CD4-positive, alpha-beta T cell treated with Interleukin-1 beta for 1 hour (primary cell): ENCODE measurements around the gene CHCHD3.

Source experiments
- DNase-seq, 2 donors: peaks; one replicate each; pipeline ENCODE4 v3.0.0-alpha.2; 2020 to 2022

Gene CHCHD3

DNA sequence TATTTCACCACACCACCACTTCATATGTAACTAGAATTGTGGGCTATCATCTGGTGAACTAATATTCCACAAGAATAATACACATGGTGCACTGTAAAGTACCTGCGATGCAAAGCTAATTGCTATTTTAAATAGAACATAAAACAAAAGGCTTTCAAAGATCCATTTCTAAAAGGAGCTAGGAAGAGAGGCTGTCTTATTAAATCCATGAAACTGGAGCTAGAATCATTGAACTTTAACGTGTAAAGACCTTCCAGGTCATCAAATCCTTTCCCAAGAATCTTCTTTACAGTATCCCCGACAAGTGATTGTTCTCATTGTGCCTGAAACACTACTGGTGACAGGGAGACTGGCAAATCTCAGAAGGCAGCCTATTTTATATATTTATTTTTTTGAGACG, 224.9 kb downstream of the CHCHD3 start:
- DNase-seq = no peak

DNA sequence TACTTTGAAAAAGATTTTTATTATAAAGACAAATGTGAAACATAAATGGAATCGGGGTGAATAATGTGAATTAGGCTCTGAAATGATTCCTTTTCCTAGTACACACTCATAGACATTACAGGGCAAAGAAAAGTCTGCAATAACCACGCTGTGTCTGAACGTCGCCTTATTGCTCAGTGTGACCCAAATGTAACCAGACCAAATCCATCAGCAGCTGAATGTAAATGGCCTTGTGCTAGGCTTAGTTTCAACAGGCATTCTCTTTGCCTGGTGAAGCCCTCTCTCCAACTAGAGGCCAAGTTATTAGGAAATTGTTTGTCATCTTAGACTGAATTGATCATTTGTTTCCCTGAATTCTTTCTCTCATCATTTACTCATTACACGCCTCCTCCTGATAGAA, 225.5 kb downstream of the CHCHD3 start:
- no peak for DNase-seq

DNA sequence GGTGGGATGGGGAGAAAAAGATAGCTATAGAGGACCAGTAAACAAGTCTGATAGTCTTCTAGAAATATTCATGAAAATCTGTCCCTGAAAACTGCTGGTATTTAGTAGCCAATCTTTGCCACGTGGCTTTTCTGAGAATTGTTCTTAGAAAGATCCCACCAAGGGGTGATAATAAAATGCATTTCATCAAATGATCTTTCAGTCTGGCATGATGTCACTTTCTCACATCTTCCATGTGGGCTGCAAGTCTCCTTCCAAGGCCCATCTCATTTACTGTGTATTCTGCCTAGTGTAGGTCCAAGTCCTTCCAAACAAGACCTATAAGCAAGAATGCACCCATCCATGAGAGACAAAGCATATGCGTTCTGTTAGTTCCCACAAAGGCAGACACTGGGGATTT, 226.0 kb downstream of the CHCHD3 start:
- DNase-seq = no peak

DNA sequence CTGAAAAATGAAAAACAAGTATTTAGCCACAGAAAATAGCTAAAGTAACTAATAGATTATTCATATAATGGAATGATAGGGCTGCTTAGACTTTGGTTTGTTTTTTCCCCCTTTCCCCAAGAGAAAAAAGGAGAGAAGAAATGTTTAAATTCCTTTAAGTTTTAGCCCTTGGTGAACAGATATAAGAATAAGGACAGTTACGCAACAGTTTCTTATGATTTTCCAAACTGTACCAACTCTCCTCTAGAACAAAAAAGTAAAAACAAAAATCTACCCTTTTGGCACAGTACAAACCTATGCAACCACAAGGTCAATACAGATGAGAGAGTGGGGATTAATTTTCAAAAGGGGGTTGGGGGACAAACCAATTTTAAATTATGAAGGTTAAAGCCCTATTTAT, 227.7 kb downstream of the CHCHD3 start:
- no peak for DNase-seq

DNA sequence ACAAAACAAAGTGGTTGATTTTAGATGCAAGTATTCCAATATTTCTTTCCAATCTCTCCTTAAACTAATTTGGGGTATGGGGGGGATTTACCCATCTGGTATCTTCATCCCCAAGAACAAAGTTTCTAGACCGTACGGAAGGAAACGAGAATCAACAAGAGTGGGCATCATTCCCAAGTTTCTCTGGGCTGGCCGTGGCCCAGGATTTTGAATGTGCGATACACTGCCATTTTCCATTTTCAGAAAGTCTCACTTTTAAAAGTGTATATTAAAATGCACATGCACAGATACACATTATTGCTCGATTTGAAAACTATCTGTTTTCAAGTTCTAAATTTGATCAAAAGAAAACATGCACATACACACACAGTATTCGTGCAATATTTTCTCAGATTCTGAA, 234.5 kb downstream of the CHCHD3 start:
- no peak for DNase-seq

DNA sequence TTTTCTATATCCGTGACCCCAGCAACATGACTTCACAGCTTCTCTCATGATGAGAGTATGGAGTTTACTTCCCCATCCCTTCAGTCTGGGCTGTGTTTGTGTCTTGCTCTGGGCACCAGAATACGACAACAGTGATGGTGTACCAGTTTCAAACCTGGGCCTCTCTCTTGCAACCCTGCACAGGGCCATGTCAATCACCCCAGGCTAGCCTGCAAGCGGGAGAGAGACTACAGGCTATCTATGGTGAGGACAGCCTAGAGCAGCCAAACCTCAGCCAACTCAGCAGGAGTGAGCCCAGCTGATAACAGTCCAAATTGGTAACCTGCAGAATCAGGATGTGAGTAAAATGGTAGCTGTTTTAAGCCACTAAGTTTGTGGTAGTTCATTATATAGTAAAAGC, 235.8 kb downstream of the CHCHD3 start:
- no peak for DNase-seq

DNA sequence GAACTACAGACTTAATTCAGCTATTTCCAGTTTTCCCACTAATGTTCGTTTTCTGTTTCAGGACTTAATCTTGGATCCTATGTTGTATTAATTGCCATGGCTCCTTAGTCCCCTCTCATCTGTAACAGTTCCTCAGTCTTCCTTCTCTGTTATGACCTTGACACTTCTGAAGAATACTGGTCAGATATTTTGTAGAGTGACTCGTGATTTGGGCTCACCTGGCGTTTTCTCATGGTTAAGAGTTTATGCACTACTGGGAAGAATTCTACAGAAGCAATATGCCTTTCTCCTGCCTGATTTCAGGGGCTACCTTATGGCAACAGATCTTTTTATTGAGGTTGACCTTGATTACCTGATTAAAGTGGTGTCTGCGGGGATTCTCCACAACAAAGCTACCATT, 239.4 kb downstream of the CHCHD3 start:
- no peak for DNase-seq

DNA sequence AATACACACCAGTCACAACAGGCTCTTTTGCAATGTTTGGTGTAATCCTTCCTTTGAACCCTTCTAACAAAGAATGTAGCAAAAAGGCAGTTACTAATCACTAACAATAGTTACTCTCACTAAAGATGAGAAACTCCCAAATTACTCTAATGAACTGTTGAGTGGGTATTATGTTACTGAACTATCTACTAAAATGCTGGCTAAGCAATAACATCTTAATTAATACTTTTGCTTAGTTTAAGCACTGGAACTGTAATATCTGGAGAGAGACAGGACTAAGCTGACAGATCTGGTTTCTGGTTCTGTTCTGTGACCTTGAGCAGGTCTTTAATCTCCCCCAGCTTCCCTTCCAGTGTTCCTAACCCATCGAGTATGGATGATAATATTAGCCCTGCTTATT, 241.7 kb downstream of the CHCHD3 start:
- no peak for DNase-seq

DNA sequence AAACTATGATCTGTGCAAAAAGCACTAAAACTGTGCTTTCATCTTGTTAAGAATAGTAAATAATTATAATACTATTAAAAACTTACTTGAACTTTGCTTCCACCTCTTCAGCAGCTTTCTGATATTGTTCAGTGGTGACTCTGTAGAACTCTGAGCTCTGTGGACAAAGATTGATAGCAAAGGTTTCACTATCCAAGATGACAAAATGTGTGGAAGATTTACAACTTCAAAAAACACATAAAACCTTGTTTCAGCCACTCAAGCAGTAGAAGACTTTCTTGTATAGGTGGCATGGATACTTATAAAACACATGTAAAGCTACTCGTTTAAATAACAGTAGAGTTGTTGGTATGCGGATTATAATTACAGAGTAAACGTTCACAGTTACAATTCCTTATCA, 243.6 kb downstream of the CHCHD3 start:
- DNase-seq = no peak

DNA sequence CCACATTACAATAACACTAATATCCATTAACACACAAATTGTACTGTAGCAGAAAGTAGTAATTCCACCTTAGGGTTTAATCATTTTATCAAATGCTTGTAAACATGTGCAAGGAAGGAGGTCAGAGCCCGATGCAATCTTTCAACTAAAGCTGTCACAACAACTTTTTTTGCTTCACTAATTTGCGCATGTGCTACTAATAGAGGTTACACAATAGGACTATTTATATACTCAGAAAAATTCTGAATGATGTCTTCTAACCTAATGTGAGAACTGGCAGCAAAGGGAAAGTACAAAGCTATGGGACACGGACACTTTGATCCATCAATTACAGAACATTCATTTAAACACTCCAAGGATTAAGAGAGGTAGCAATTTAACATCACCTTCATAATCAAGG, 244.4 kb downstream of the CHCHD3 start:
- no peak for DNase-seq

DNA sequence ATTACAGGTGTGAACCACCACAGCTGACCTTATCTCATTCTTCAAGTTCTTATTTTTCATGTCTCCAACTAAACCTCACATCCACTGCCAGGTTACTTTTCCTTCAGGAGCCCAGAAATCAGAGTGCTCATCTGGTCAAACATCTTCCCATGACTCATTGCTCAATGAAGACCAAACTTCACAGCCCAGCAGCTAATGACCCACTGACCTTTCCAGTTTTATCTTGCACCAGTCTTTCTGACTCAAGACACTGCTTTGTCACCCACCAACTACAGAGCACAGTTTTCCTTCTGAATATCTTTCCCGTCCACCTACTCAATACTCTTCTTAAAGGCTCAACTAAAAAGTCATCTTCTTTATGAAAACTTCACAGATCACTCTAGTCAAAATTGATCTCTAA, 245.1 kb downstream of the CHCHD3 start:
- no peak for DNase-seq

DNA sequence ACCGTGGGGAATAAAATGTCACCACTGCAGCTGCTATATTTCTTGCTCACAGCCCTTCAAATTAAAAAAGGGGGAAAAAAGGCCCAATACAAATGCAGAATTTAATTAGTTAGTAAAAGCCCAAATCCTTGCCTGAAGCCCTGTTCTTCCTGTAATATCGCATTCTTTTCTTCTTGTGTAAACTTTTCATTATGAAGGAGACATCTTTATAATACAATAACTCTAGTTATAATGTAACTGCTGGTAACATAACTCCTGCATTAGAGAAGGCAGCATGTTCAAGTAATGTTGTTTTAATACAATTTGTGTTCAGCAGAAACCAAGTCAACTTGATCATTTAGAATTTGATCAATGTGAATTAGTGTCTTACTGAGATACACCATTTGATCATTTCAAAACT, 250.9 kb downstream of the CHCHD3 start:
- DNase-seq = no peak

DNA sequence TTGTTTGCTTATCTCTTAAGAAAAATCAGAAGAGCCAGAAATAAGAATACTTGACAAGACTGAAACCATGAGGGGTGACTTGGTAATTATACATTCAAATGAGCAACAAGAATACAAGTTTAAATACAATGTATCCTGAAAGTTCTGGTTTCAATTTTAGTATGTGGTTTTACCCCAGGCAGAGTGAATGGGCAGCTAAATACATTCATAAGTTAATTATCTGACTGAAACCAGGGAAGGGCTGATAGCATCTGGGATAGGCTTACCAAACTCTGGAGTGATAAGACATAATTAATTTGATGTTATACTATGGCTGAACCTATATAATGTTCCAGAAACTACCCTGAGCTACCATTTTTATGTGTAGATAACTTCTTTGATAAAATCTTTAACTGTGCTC, 253.4 kb downstream of the CHCHD3 start:
- no peak for DNase-seq

DNA sequence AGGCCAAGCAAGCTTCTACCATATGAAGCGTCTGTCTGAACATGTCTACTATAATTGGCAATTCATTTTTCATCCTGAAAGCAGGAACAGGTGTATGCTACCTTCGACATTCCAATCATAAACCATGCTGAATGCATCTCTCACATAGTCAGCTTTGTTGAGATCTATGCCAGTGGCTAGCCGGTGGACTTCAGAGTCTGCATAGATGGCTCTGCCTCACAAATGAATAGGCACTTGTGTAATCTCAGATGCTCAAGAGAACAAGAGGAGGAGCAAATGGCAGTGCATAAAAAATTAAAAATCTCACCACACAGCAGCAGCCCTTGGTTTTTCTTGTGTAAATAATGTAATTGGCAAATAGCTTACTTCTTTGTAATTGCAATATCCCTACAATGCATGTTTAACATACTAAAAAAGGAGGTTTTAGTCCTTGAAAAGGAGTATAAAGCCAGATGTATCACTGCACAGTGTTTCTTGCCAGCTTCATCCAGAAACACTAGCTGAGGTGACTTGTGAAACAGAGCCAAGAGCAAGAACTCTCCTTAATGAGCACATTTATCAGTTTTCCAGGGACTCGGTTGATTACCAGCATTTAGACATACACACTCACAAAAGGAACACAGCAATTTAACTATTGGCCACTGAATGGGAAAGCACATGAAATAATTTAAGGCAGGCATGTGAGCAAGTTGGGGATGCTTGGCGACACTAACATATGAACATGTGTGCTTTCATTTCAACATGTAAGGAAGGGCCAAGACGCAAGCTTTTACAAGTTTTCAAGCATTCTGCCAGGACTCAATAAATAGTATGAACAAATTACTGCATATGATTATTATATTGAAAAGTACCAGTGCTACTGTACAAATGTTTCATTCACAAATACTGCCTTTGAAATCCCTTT, 255.7 kb downstream of the CHCHD3 start:
- no peak for DNase-seq

DNA sequence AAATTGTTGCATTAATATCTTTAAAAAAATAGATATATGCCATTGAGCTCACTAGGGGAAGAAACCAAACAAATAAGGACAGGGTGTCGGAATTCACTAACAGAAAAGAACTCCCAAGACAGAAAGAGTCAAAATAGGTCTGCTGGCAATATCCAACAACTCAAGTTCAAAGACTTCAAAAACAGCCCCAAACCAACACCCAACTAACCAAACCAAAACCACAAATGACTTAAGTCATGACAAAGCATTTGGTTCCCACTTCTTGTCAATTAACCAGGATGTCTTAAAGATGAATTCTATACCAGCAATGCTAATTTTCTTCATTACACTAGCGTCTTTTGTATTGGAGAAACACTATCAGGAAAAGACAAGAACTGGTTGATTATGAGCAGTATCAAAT, 256.7 kb downstream of the CHCHD3 start:
- no peak for DNase-seq

DNA sequence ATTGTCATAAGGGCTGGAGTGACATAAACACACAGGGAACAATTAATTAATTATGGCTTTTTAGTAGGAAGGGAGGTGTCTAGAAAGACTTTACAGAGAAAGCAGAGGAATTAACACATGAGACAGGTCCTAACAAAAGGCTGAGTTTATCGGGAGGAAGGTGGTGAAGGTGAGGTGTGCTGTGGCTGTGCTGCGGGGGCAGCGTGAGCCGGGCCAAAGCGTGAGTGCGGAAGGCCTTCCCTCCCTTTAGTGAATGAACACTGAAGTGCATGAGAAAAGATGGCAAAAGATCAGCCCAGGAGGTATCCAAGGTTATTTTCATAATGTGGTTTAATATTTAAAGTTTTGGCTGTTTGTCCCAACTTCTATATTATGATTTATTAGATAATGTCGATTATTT, 262.2 kb downstream of the CHCHD3 start:
- no peak for DNase-seq

DNA sequence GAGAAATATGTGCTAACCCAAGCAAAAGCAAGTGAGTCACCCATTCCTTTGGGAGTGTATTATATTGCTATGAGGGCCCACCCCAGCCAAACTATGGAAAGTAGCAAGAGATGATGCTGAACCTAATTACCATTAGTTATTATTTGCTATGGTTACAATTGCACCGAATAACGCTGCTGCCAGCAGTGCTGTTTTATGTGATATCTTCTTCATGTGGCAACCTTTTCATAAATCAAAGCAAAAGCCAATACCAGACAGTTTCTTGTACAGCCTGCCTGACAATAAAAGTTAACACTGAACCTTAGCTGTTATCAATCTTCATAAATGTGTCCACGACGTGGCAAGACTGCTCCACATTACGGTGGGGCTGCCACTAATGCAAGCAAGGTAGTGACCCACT, 263.9 kb downstream of the CHCHD3 start:
- no peak for DNase-seq

DNA sequence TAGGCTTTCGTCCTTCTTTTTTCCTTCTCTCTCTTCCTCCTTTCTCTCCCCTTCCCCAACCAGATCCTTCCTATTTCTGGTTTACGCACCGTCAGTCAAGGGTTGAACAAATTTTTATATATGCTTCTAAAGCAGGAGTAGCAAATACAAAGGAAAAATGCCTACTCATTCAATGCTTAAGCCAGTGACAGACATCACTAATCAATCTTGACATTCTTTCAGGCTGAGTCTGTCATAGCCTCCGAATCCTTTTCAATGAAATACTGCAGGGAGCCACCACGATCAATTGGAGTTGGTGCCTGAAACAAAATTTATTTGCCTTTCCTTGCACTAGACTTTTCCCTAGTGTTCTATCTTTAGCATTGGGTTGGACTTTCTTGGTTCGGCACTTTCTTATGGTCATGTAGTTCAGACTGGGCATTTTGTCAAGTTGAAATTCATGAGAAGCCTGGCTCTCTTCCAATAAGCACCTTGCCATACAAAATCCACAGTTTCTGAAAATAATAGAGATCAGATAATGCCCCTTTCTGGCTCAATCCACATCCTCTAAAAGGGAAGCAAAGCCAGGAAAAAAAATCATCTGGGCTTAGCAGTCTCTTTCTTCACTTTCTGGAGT, 266.1 kb downstream of the CHCHD3 start:
- DNase-seq = no peak

DNA sequence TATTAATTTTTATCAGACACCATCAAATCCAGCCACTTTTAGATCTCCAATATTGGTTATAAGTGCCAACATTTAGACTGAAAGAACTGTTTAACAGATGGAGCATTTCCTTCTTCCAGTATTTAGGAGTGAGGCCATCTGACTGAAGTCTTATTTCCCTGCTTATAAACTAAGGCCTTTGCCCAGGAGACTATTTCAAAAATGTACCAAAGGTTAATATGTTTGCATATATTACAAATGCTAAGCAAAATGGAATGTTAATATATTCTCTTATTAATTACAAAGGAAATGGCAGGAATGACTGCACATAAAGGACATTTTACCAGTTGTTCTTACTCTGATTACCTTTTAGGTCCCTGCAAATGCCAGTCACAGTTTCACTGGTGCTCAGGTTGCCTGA, 266.8 kb downstream of the CHCHD3 start:
- DNase-seq = no peak

DNA sequence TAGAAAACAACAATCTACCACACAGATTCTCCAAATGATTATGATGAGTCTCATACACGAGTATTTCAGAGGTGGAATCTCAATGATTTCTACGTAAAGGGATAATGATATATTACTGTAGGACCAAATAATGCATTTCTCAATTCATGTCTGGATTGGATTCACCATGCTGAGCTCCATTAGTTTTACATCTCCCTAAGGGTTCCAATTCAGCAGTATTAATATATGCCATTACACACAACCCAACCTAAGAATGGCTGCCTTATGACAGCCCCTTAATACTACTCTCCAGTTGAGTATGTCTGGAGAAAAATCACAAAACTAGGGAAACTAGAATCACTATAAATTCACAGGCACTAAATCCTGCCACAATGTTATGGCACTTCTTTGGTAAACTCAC, 271.3 kb downstream of the CHCHD3 start:
- DNase-seq = no peak

DNA sequence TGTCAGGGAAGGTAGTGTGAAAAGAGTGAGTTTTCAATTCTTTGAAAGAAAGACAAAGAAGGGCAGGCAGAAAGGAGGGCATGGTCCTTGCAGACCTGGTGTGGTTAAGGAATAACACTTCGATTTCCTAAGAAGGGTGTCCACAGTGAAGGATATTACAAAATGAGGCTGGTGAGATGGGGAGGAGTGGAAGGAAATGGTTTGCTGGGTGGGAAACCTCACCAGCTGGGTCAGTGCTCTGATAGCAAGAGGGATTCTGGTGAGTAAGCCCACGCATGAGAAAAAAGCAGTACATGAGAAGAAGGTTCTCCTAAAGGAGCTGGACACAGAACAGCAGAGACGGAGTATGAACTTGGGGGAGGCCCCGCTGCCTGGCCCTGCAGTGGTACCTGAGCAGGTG, 275.1 kb downstream of the CHCHD3 start:
- DNase-seq = no peak

DNA sequence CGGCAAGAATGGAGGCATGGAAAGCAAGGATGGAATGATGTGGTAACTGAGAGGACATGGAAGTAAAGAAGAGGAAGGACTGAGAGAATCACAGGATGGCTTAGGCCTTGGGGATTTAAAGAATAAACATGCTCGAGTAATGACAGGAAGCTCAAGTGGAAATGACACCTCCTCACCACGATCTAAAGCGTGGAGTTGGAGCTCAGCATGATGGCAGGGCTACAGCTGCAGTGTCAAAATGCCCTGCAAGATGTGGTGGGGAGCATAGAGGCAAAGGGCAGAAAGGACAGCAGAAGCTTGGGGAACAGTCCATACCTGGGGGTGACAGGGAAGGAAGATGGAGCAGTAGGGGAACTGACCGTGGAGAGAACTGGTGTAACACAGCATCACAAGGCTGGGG, 276.1 kb downstream of the CHCHD3 start:
- DNase-seq = no peak

DNA sequence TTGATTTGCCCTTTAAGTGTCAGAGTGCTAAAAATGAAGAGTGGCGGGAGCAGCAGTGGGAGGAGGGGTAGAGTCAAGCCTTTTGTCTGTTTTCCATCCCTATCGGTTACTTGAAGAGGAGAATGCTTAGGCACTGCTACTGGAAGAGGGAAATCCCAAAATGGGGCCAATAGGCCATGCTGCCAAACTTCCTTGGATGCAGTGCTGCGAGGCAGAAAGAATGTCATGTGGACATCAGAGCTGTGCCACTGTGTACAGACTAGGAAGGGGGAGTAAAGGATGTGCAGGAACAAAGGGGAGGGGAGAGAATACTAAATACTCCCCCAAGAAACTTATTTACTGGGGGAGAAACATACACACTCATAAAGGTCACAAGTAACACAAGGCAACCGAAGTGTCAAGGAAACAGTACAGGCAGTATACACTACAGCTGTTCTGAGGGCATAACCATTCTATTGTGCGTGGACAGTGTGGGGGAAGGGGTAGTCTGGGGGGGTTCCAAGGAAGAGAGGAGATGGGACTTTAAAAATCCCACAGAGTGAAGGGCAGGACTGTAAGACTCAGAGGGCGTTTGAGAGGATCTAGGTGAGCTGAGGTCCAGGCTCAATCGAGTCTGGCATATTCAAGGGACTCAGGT, 276.9 kb downstream of the CHCHD3 start:
- DNase-seq = no peak

DNA sequence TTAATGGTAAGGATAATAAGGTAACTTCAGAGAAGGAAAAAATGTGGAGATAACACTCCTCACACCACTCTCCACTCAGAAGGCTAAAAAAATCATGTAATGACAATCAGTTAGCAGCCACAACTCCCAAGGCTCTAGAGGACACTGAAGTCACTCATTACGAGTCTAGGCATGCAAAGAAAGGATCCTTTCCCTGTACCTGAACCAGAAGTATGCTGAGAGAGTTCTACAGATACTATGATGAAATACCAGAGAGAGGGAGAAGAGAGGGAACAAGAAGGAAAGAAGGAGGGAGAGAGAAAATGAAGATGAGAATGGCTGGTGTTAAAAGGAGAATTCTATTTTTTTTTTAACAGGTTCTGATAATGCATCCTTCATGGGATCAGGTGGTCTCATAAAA, 281.4 kb downstream of the CHCHD3 start:
- no peak for DNase-seq

DNA sequence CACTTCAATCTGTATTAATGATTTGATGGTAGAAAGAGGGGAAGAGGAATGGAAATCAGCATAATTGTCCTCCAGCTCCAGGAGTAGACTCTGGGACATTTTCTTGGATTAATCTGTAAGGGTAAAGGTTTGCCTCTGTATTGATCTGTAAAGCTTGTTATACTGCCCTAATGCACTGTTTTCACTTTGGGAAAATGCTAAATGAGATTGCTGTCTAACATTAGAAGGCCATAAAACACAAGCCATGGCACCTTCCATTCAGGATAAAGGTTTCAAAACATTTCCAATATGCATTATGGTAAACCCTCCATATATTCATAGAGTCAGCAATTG, 282.8 kb downstream of the CHCHD3 start:
- no peak for DNase-seq
